ENCODE measurements around the gene LHX1.

- TF ChIP-seq CTCF (IDR thresholded peaks at IDR 0.05; ENCODE audit: control extremely low read depth in 1 of 3, insufficient read depth in 1 of 3, low read depth in 1 of 3, low read length in 3 of 3) (no peak), ZNF274 (IDR thresholded peaks at IDR 0.05; ENCODE audit: borderline replicate concordance, extremely low read depth, low read length) (no peak), RNF2 (IDR thresholded peaks at IDR 0.05; ENCODE audit: borderline replicate concordance, low read depth, low read length, missing control alignments, poor library complexity, severe bottlenecking) (peak; percentile 76), SP2 (IDR thresholded peaks at IDR 0.05; ENCODE audit: low read length) (no peak), TBP (IDR thresholded peaks at IDR 0.05; ENCODE audit: low read depth, low read length) (no peak), EZH2 (IDR thresholded peaks at IDR 0.05; ENCODE audit: low read depth, low read length, severe bottlenecking) (peak; percentile 76), TEAD4 (IDR thresholded peaks at IDR 0.05; ENCODE audit: low read depth, low read length) (no peak), SIN3A (conservative IDR thresholded peaks at IDR 0.05 in 1 of 2, IDR thresholded peaks at IDR 0.05 in 1 of 2; ENCODE audit: low read depth in 1 of 2, low read length in 2 of 2) (0 out of 4 replicates have a peak, but pooled peaks of 1 of the 2 experiments have one; percentile 15), POLR2A (IDR thresholded peaks at IDR 0.05; ENCODE audit: control extremely low read depth in 1 of 2, low read depth in 2 of 2, low read length in 2 of 2) (no peak), ATF3 (IDR thresholded peaks at IDR 0.05; ENCODE audit: insufficient read depth, low read depth, low read length) (no peak), BCL11A (IDR thresholded peaks at IDR 0.05; ENCODE audit: low read depth in 2 of 2, low read length in 2 of 2) (no peak), POLR2AphosphoS5 (IDR thresholded peaks at IDR 0.05; ENCODE audit: low read depth, low read length) (no peak), JUN (IDR thresholded peaks at IDR 0.05; ENCODE audit: low read depth, low read length) (no peak), SRF (IDR thresholded peaks at IDR 0.05; ENCODE audit: low read depth, low read length) (no peak)
These were observed at the start of gene LHX1 for GRCh38 chr17:36937001-36937958.

All from H1 (cell line).